ENCODE measurements around the gene SPEG. TPM values are rescaled to one million over a fixed set of nuclear protein-coding genes. Genes with fewer than 3 reads are reported as not detected.

Gene SPEG
- total RNA-seq, 6 donors from 2014 or later = 2.3 to 8.9 (median 4.9) TPM

- Histone ChIP-seq H3K9me3 (no peaks in the 10 kb centered on the region), H3K27me3 (peaks cover 1 to 43% (median 19%) of the 10 kb centered on the region in 4 donors), H3K27ac (peak overlapping the region in 1 of 4 donors; percentile 6), H3K4me3 (peak overlapping the region in 1 of 4 donors; percentile 17), H3K4me1 (peaks cover 10 to 16% (median 11%) of the 10 kb centered on the region in 4 donors), H3K36me3 (no peaks in the 10 kb centered on the region)
- TF ChIP-seq CTCF (IDR thresholded peaks at IDR 0.05) = no peak
- peak in 1 of 2 donors; percentile 83 for DNase-seq
- peak in 1 of 2 donors; percentile 45 for ATAC-seq (ENCODE audit: low FRiP score in 2 of 2)
- 2 to 4% methylated on average over 20 to 45 of the region's 70 CpGs for WGBS, 2 donors
Observed at GRCh38 chr2:219522111-219523030, 87.7 kb downstream of the SPEG start.

GRCh38 chr2:219523031-219523671 lies 88.5 kb downstream of the SPEG start:
- H3K27ac ChIP-seq = peak overlapping the region in 1 of 4 donors; percentile 6
- peaks cover 10 to 16% (median 11%) of the 10 kb centered on the region in 4 donors for H3K4me1 ChIP-seq
- no peak for DNase-seq
- H3K27me3 ChIP-seq = peaks cover 1 to 43% (median 21%) of the 10 kb centered on the region in 4 donors
- H3K36me3 ChIP-seq = no peaks in the 10 kb centered on the region
- ATAC-seq (ENCODE audit: low FRiP score in 2 of 2) = no peak
- peak overlapping the region in 1 of 4 donors; percentile 17 for H3K4me3 ChIP-seq
- WGBS, 2 donors = 24 to 34% methylated on average over 15 to 18 of the region's 24 CpGs
- TF ChIP-seq POLR2AphosphoS5 (IDR thresholded peaks at IDR 0.05) (no peak), EP300 (IDR thresholded peaks at IDR 0.05) (no peak), POLR2A (IDR thresholded peaks at IDR 0.05) (no peak), CTCF (IDR thresholded peaks at IDR 0.05) (no peak)
- H3K9me3 ChIP-seq = no peaks in the 10 kb centered on the region

GRCh38 chr2:219524817-219525216 lies 90.2 kb downstream of the SPEG start:
- no peak overlapping the region for H3K27ac ChIP-seq
- 86 to 93% methylated on average over 2 of the region's 2 CpGs for WGBS, 2 donors
- H3K27me3 ChIP-seq = peaks cover 1 to 43% (median 23%) of the 10 kb centered on the region in 4 donors
- H3K36me3 ChIP-seq = no peaks in the 10 kb centered on the region
- H3K4me3 ChIP-seq = no peak overlapping the region
- TF ChIP-seq POLR2AphosphoS5 (IDR thresholded peaks at IDR 0.05) (no peak), POLR2A (IDR thresholded peaks at IDR 0.05) (no peak), EP300 (IDR thresholded peaks at IDR 0.05) (no peak), CTCF (IDR thresholded peaks at IDR 0.05) (no peak)
- no peaks in the 10 kb centered on the region for H3K9me3 ChIP-seq
- DNase-seq (no peak), ATAC-seq (ENCODE audit: low FRiP score in 2 of 2) (no peak)
- peaks cover 10 to 18% (median 11%) of the 10 kb centered on the region in 4 donors for H3K4me1 ChIP-seq

GRCh38 chr2:219525533-219526232 lies 91.0 kb downstream of the SPEG start:
- WGBS, 2 donors = 45 to 46% methylated on average over 9 of the region's 9 CpGs
- H3K27me3 ChIP-seq = peaks cover 1 to 43% (median 23%) of the 10 kb centered on the region in 4 donors

More at GRCh38 chr2:219525533-219526232, 91.0 kb downstream of the SPEG start:
- no peaks in the 10 kb centered on the region for H3K9me3 ChIP-seq
- H3K27ac ChIP-seq = no peak overlapping the region
- H3K4me3 ChIP-seq = no peak overlapping the region
- ATAC-seq (ENCODE audit: low FRiP score in 2 of 2) (no peak), DNase-seq (no peak)
- no peaks in the 10 kb centered on the region for H3K36me3 ChIP-seq
- peaks cover 10 to 25% (median 11%) of the 10 kb centered on the region in 4 donors for H3K4me1 ChIP-seq
- TF ChIP-seq CTCF (IDR thresholded peaks at IDR 0.05) = no peak
- TF ChIP-seq POLR2A (IDR thresholded peaks at IDR 0.05) = no peak
- no peak for TF ChIP-seq POLR2AphosphoS5 (IDR thresholded peaks at IDR 0.05)
- TF ChIP-seq EP300 (IDR thresholded peaks at IDR 0.05) = no peak

Measured in upper lobe of left lung (tissue), 6 donors.